ENCODE data around the gene KLF16. TPM values are rescaled to one million over a fixed set of nuclear protein-coding genes. Genes with fewer than 3 reads are reported as not detected.

Gene KLF16
- polyA plus RNA-seq, 1 donor = 13.6 TPM

DNA sequence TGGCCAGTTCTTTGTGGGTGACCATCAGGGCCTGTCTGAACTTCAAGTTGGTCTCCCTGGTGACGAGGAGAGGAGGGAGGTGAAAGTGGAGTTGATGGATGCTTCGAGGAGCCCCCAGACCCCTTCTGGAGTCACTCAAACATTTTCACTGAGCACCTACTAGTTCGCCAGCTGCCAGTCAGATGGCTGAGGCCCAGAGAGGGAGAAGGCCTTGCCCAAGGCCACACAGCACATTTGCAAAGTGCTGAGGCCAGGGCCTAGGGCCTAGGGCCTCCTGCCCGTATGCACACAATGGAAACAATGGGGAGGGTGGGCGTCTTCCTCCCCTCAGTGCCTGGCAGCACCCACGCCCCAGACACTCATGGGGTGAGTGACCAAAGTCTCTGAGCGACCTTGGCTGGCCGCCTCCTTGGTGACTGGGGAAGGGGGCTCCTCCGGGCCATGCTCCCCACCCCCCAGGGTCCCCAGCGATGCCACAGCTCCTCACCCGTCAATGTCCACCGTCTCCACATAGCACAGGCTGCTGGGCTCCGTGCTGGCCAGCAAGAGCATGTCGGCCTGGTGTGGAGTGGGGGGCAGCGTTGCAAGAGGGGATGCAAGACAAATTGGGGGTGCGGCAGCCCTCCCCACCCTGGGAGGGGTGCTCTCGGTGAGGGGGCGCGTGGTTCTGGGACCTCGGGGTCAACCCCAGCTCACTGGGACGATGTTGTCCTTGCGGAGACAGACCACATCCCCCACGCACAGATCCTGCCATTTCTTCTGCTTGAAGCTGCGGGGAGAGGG is 57.8 kb downstream of the KLF16 start:
- DNase-seq = no peak

DNA sequence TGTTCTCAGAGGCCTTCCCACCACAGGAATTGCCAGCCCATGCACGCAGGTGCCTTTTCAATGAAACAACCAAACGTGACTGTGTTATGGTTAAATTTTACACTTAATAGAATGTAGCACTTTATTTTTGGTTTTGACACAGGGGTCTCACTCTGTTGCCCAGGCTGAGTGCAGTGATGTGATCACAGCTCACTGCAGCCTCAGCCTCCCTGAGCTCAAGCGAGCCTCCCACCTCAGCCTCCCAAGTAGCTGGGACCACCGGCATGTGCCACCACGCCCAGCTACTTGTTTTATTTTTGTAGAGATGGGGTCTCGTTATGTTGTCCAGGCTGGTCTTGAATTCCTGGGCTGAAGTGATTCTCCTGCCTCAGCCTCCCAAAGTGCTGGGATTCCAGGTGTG is 58.5 kb downstream of the KLF16 start:
- DNase-seq = no peak

Other genes starting within 250 kb of the KLF16 start
- 145 TPM for gene TCF3, start 211.0 kb downstream of the KLF16 start, polyA plus RNA-seq (ENCODE audit: insufficient read length)
- not detected for gene ONECUT3, start 110.1 kb downstream of the KLF16 start, polyA plus RNA-seq (ENCODE audit: insufficient read length)
- gene ATP8B3, start 51.3 kb downstream of the KLF16 start, polyA plus RNA-seq (ENCODE audit: insufficient read length) = 1.1 TPM
- gene REXO1, start 15.1 kb downstream of the KLF16 start, polyA plus RNA-seq (ENCODE audit: insufficient read length) = 24.2 TPM
- 64.8 TPM for gene ABHD17A, start 21.9 kb upstream of the KLF16 start, polyA plus RNA-seq (ENCODE audit: insufficient read length)
- gene ADAT3, start 41.8 kb upstream of the KLF16 start, polyA plus RNA-seq (ENCODE audit: insufficient read length) = 2.8 TPM
- gene SCAMP4, start 41.8 kb upstream of the KLF16 start, polyA plus RNA-seq (ENCODE audit: insufficient read length) = 32.5 TPM
- gene CSNK1G2, start 77.6 kb upstream of the KLF16 start, polyA plus RNA-seq (ENCODE audit: insufficient read length) = 42.8 TPM
- gene BTBD2, start 152.1 kb upstream of the KLF16 start, polyA plus RNA-seq (ENCODE audit: insufficient read length) = 83.9 TPM
- 116 TPM for gene MKNK2, start 187.7 kb upstream of the KLF16 start, polyA plus RNA-seq (ENCODE audit: insufficient read length)
- 18.3 TPM for gene MOB3A, start 232.7 kb upstream of the KLF16 start, polyA plus RNA-seq (ENCODE audit: insufficient read length)
- gene IZUMO4, start 233.3 kb upstream of the KLF16 start, polyA plus RNA-seq (ENCODE audit: insufficient read length) = 2.9 TPM

Measured in hindlimb muscle (tissue), 1 donor.